Stomach (tissue), 4 donors: ENCODE measurements around the gene PAH.

Experiments used
- EP300 ChIP-seq: sonication (generic); formaldehyde crosslinking; IDR thresholded peaks from one replicate; pipeline ENCODE4 v1.6.1; 2017; ENCODE audit warnings: antibody characterized with exemption
- POLR2A ChIP-seq, 4 donors: fragments of 450-650 bp; IDR thresholded peaks; one replicate each; pipeline ENCODE4 v1.6.1; 2016; ENCODE audit warnings: antibody characterized with exemption in 4 of 4, control low read depth in 2 of 4, mild to moderate bottlenecking in 1 of 4, moderate library complexity in 1 of 4

DNA sequence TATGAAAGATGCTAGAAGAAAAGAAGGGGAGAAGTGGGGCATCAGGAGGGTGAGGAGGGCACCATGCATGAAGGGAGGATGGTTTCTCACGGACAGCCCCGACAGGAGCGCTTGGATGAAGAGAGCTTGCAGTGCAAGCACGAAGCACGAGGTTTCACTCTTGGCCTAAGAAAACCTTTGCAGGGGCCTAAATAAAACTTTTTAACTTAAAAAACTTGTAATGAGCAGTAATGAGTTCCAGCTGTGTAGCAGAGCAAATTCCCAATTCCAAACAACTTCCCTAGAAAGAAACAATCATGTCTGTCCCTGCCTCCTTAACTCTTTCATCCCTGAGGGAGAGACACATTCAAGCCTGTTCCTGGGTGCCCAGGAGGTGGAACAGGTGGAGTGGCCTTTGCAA, 119.5 kb downstream of the PAH start:
- no peak for TF ChIP-seq EP300
- TF ChIP-seq POLR2A (IDR thresholded peaks at IDR 0.05), result no peak
